Thoracic aorta (tissue), 2 donors: Measurements from ENCODE around the gene OTOS. TPM values are rescaled to one million over a fixed set of nuclear protein-coding genes. Genes with fewer than 3 reads are reported as not detected.

Source experiments
- ATAC-seq: fragments of 150-250 bp; one replicate; pipeline ENCODE4 v1.8.0; 2017; ENCODE audit warnings: low read depth; ENCODE audit not compliant: insufficient number of reproducible peaks, low FRiP score
- DNase-seq: peaks from one replicate; pipeline ENCODE4 v3.0.0-alpha.2; 2020; ENCODE audit warnings: low spot score
- H3K27ac ChIP-seq, 2 donors: fragments of 200-600 bp; sonication (generic); 1 replicate in 1 of 2; 2 replicates in 1 of 2; pipeline ENCODE4 v1.5.1; 2016; ENCODE audit warnings: mild to moderate bottlenecking in 2 of 2, moderate library complexity in 2 of 2
- H3K27me3 ChIP-seq: fragments of 200-600 bp; sonication (generic); replicated peaks from 2 replicates; pipeline ENCODE4 v1.6.0; 2016; ENCODE audit warnings: mild to moderate bottlenecking; ENCODE audit not compliant: insufficient read depth
- H3K36me3 ChIP-seq: fragments of 200-600 bp; sonication (generic); one replicate; pipeline ENCODE4 v1.5.1; 2016
- H3K4me1 ChIP-seq, 2 donors: fragments of 200-600 bp; sonication (generic); 1 replicate in 1 of 2; 2 replicates in 1 of 2; pipeline versions ENCODE4 v1.5.1 to v1.6.0; 2016; ENCODE audit warnings: low read depth in 2 of 2, mild to moderate bottlenecking in 1 of 2; ENCODE audit not compliant: control insufficient read depth in 1 of 2
- H3K4me3 ChIP-seq: fragments of 200-600 bp; sonication (generic); 2 replicates; pipeline ENCODE4 v1.5.1; 2016; ENCODE audit warnings: mild to moderate bottlenecking
- H3K9me3 ChIP-seq: fragments of 200-600 bp; sonication (generic); 2 replicates; pipeline ENCODE4 v1.5.1; 2016
- total RNA-seq, 2 donors: library from RNA; depleted of rRNA; stranded (reverse); fragments of >200 nt; gene quantifications; one replicate each; pipeline versions ENCODE4 v1.1.0 to v1.2.3, GENCODE V29; 2016
- TF ChIP-seq, protein P1 (sequence below): fragments of 200-600 bp; sonication (generic); IDR thresholded peaks from one replicate; pipeline ENCODE4 v1.5.1; 2019; ENCODE audit warnings: antibody characterized with exemption

The OTOS gene
- total RNA-seq, 2 donors from 2014 or later = not detected

- H3K36me3 ChIP-seq = peaks cover 55% of the 10 kb centered on the region
- no peaks in the 10 kb centered on the region for H3K9me3 ChIP-seq
- no peaks in the 10 kb centered on the region for H3K27me3 ChIP-seq
- DNase-seq (no peak), ATAC-seq (no peak)
- no peak overlapping the region for H3K27ac ChIP-seq
- no peak overlapping the region for H3K4me3 ChIP-seq
- H3K4me1 ChIP-seq = peaks cover 9 to 14% of the 10 kb centered on the region in 2 donors
- TF ChIP-seq, protein P1, sequence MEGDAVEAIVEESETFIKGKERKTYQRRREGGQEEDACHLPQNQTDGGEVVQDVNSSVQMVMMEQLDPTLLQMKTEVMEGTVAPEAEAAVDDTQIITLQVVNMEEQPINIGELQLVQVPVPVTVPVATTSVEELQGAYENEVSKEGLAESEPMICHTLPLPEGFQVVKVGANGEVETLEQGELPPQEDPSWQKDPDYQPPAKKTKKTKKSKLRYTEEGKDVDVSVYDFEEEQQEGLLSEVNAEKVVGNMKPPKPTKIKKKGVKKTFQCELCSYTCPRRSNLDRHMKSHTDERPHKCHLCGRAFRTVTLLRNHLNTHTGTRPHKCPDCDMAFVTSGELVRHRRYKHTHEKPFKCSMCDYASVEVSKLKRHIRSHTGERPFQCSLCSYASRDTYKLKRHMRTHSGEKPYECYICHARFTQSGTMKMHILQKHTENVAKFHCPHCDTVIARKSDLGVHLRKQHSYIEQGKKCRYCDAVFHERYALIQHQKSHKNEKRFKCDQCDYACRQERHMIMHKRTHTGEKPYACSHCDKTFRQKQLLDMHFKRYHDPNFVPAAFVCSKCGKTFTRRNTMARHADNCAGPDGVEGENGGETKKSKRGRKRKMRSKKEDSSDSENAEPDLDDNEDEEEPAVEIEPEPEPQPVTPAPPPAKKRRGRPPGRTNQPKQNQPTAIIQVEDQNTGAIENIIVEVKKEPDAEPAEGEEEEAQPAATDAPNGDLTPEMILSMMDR = no peak
Observed at GRCh38 chr2:240130393-240131195, 9.9 kb downstream of the OTOS start.

- DNase-seq (no peak), ATAC-seq (no peak)
- Histone ChIP-seq H3K27me3 (no peaks in the 10 kb centered on the region), H3K36me3 (peaks cover 55% of the 10 kb centered on the region), H3K27ac (no peak overlapping the region), H3K9me3 (no peaks in the 10 kb centered on the region), H3K4me1 (peaks cover 3 to 6% of the 10 kb centered on the region in 2 donors), H3K4me3 (no peak overlapping the region)
- TF ChIP-seq, protein P1 = no peak
Observed at GRCh38 chr2:240129731-240130392, 10.6 kb downstream of the OTOS start.

DNA sequence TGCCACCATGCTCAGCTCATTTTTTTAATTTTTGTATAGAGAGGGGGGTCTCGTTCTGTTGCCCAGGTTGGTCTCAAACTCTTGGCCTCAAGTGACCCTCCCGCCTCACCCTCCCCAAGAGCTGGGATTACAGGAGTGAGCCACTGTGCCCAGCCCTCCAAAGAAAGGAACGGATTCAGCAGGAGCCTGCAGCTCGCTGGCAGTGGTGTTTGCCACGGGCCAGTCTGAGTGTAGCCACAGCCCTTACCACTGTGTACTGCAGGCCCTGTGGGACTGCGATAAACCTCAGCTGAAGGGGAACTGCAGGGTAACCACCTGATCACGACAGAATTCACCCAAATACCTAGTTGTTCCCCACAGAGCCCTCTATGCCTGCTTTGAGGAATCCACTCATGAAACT is 11.1 kb downstream of the OTOS start:
- TF ChIP-seq, protein P1 = no peak
- no peak for DNase-seq
- Histone ChIP-seq H3K36me3 (peaks cover 55% of the 10 kb centered on the region), H3K4me3 (no peak overlapping the region), H3K27ac (no peak overlapping the region), H3K27me3 (no peaks in the 10 kb centered on the region), H3K4me1 (peaks cover 0 to under 1% of the 10 kb centered on the region in 2 donors), H3K9me3 (no peaks in the 10 kb centered on the region)
- no peak for ATAC-seq

DNA sequence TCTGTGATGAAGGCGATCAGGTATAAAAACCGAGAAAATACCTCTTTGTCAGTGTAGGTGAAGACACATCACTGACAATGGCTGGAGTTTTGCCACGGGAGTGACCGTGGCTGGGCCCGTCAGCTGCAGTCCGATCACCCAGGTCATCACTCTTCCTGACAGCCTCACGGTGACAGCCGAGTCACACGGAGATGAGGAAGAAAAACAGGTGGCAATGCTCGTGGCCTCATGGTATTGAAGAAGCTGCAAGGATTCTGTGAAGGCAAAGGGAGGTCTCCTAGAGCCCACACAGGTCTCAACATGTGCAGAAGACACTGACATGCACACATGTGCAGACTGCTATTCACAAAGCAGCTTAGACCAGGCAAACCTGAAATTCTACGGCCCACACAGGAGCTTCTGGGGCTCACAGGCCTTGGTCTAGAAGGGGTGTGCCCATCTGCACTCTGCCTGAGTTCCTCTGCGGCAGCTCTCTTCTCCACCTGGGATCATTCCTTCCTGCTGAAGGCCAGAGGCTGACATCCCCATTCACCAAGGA is 11.8 kb downstream of the OTOS start:
- Histone ChIP-seq H3K4me1 (no peaks in the 10 kb centered on the region), H3K27me3 (no peaks in the 10 kb centered on the region), H3K27ac (no peak overlapping the region), H3K9me3 (no peaks in the 10 kb centered on the region), H3K36me3 (peaks cover 55% of the 10 kb centered on the region), H3K4me3 (no peak overlapping the region)
- ATAC-seq (no peak), DNase-seq (no peak)
- TF ChIP-seq, protein P1 = no peak

GRCh38 chr2:240127911-240128607 is 12.4 kb downstream of the OTOS start:
- no peak overlapping the region for H3K27ac ChIP-seq
- ATAC-seq (no peak), DNase-seq (no peak)
- H3K27me3 ChIP-seq = no peaks in the 10 kb centered on the region
- TF ChIP-seq, protein P1 = no peak
- no peaks in the 10 kb centered on the region for H3K4me1 ChIP-seq
- H3K4me3 ChIP-seq = no peak overlapping the region
- peaks cover 53% of the 10 kb centered on the region for H3K36me3 ChIP-seq
- no peaks in the 10 kb centered on the region for H3K9me3 ChIP-seq
